ENCODE results near the gene PREP. TPM values are rescaled to one million over a fixed set of nuclear protein-coding genes. Genes with fewer than 3 reads are reported as not detected.

Gene PREP
- total RNA-seq, 6 experiments from 2014 or later, result 35.4 to 42.1 (median 36.8) TPM

GRCh38 chr6:105330913-105331312 is 72.0 kb downstream of the PREP start:
- TF ChIP-seq CTCF (IDR thresholded peaks at IDR 0.05), result no peak
- Mint-ChIP-seq H3K27ac (no peak overlapping the region), H3K27me3 (ENCODE audit: insufficient read depth) (peaks cover 1% of the 10 kb centered on the region)

GRCh38 chr6:105330364-105330763 is 72.5 kb downstream of the PREP start:
- Mint-ChIP-seq H3K27me3 (ENCODE audit: insufficient read depth) (peaks cover 1% of the 10 kb centered on the region), H3K36me3 (ENCODE audit: low read depth) (peaks cover 18% of the 10 kb centered on the region), H3K27ac (no peak overlapping the region), H3K9me3 (no peaks in the 10 kb centered on the region), H3K4me1 (ENCODE audit: low read depth) (peaks cover 26% of the 10 kb centered on the region), H3K4me3 (no peak overlapping the region)
- no peak for TF ChIP-seq CTCF (IDR thresholded peaks at IDR 0.05)
- DNase-seq, result no peak

More at GRCh38 chr6:105330913-105331312, 72.0 kb downstream of the PREP start:
- DNase-seq, result no peak
- no peaks in the 10 kb centered on the region for H3K9me3 Mint-ChIP-seq
- peaks cover 21% of the 10 kb centered on the region for H3K4me1 Mint-ChIP-seq (ENCODE audit: low read depth)
- H3K36me3 Mint-ChIP-seq (ENCODE audit: low read depth), result peaks cover 15% of the 10 kb centered on the region
- H3K4me3 Mint-ChIP-seq, result no peak overlapping the region

- no peaks in the 10 kb centered on the region; the same call in 1 of the 2 replicates for H3K27me3 Mint-ChIP-seq (ENCODE audit: insufficient read depth)
Observed at GRCh38 chr6:105326833-105327770, 75.8 kb downstream of the PREP start.

GRCh38 chr6:105326216-105326615 is 76.7 kb downstream of the PREP start:
- Mint-ChIP-seq H3K27me3 (ENCODE audit: insufficient read depth) (no peaks in the 10 kb centered on the region; the same call in 1 of the 2 replicates), H3K36me3 (ENCODE audit: low read depth) (peaks cover 30% of the 10 kb centered on the region), H3K9me3 (no peaks in the 10 kb centered on the region), H3K4me3 (peak overlapping the region; percentile 64; the same call in 1 of the 2 replicates), H3K27ac (peak overlapping the region; percentile 62; the same call in 1 of the 2 replicates), H3K4me1 (ENCODE audit: low read depth) (peaks cover 35% of the 10 kb centered on the region)
- no peak for TF ChIP-seq CTCF (IDR thresholded peaks at IDR 0.05)
- DNase-seq, result peak; percentile 35

More at GRCh38 chr6:105326833-105327770, 75.8 kb downstream of the PREP start:
- no peaks in the 10 kb centered on the region for H3K9me3 Mint-ChIP-seq
- TF ChIP-seq CTCF (IDR thresholded peaks at IDR 0.05), result no peak
- peak overlapping the region; percentile 62 for H3K27ac Mint-ChIP-seq
- peak; percentile 79 for DNase-seq
- peaks cover 35% of the 10 kb centered on the region for H3K4me1 Mint-ChIP-seq (ENCODE audit: low read depth)
- H3K4me3 Mint-ChIP-seq, result peak overlapping the region; percentile 64
- peaks cover 25% of the 10 kb centered on the region for H3K36me3 Mint-ChIP-seq (ENCODE audit: low read depth)

- no peak overlapping the region for H3K27ac Mint-ChIP-seq
- no peaks in the 10 kb centered on the region for H3K9me3 Mint-ChIP-seq
- TF ChIP-seq CTCF (IDR thresholded peaks at IDR 0.05), result no peak
- H3K4me3 Mint-ChIP-seq, result no peak overlapping the region
- H3K4me1 Mint-ChIP-seq (ENCODE audit: low read depth), result peaks cover 41% of the 10 kb centered on the region
- H3K36me3 Mint-ChIP-seq (ENCODE audit: low read depth), result peaks cover 30% of the 10 kb centered on the region
- no peaks in the 10 kb centered on the region; the same call in 1 of the 2 replicates for H3K27me3 Mint-ChIP-seq (ENCODE audit: insufficient read depth)
- no peak for DNase-seq
Observed at GRCh38 chr6:105324386-105324950, 78.4 kb downstream of the PREP start.
